GM21447 (cell line): ENCODE measurements around the gene MAPK11.
A peak's percentile ranks its signal among the peaks of the same experiment; 100 is the strongest.

Source experiments
- ATAC-seq: cut with Tn5 transposase; IDR thresholded peaks from one replicate; pipeline ENCODE4 v1.9.1; 2021; ENCODE audit not compliant: unreplicated experiment

MAPK11 gene

GRCh38 chr22:50262460-50262911, 7.7 kb downstream of the MAPK11 start:
- no peak for ATAC-seq

GRCh38 chr22:50261615-50262459, 8.3 kb downstream of the MAPK11 start, which contains the start of gene MAPK12:
Gene MAPK12, minus strand, starts transcription at chr22:50261683. Its CDS starts 174 bp downstream, at chr22:50261509.
- no peak for ATAC-seq

GRCh38 chr22:50260801-50261614, 9.2 kb downstream of the MAPK11 start:
- ATAC-seq = no peak

- ATAC-seq = no peak
Observed at GRCh38 chr22:50260434-50260800, 9.8 kb downstream of the MAPK11 start.

- no peak for ATAC-seq
Observed at GRCh38 chr22:50259302-50259701, 10.9 kb downstream of the MAPK11 start.

- ATAC-seq = no peak
Observed at GRCh38 chr22:50258361-50259292, 11.6 kb downstream of the MAPK11 start.

- ATAC-seq = no peak
Observed at GRCh38 chr22:50257451-50258360, 12.5 kb downstream of the MAPK11 start.

GRCh38 chr22:50257041-50257440, 13.1 kb downstream of the MAPK11 start:
- ATAC-seq = no peak

GRCh38 chr22:50256258-50256862, 13.8 kb downstream of the MAPK11 start:
- ATAC-seq = no peak

- no peak for ATAC-seq
Observed at GRCh38 chr22:50255607-50256006, 14.6 kb downstream of the MAPK11 start.

- no peak for ATAC-seq
Observed at GRCh38 chr22:50255099-50255498, 15.1 kb downstream of the MAPK11 start.

- ATAC-seq = no peak
Observed at GRCh38 chr22:50253941-50254340, 16.2 kb downstream of the MAPK11 start.

GRCh38 chr22:50253046-50253915, 16.9 kb downstream of the MAPK11 start:
- ATAC-seq = no peak

- ATAC-seq = no peak
Observed at GRCh38 chr22:50252082-50253045, 17.8 kb downstream of the MAPK11 start.

- no peak for ATAC-seq
Observed at GRCh38 chr22:50251477-50252081, 18.6 kb downstream of the MAPK11 start.

GRCh38 chr22:50250555-50251476, 19.4 kb downstream of the MAPK11 start, which contains the start of gene HDAC10:
Gene HDAC10, minus strand, starts transcription at chr22:50251265. Its CDS starts 233 bp downstream, at chr22:50251032.
- ATAC-seq = peak; percentile 63
